H9 (cell line): Measurements from ENCODE around the gene IZUMO1. TPM values are rescaled to one million over a fixed set of nuclear protein-coding genes. Genes with fewer than 3 reads are reported as not detected.
A peak's percentile ranks its signal among the peaks of the same experiment; 100 is the strongest.

Experiments used
- DNase-seq: peaks from one replicate; pipeline ENCODE4 v3.0.0-alpha.2; 2017
- H2AFZ ChIP-seq: one replicate; pipeline ENCODE4 v1.6.1; 2013; ENCODE audit warnings: mild to moderate bottlenecking, low read length, control low read depth, moderate library complexity
- H2AK5ac ChIP-seq: 2 replicates; pipeline ENCODE4 v1.6.1; 2013; ENCODE audit warnings: low read length, control low read depth, mixed read lengths; ENCODE audit not compliant: insufficient read length
- H2BK120ac ChIP-seq: one replicate; pipeline ENCODE4 v1.6.1; 2013; ENCODE audit warnings: low read depth, mild to moderate bottlenecking, low read length, control low read depth, inconsistent platforms; ENCODE audit not compliant: poor library complexity, severe bottlenecking
- H2BK12ac ChIP-seq: 2 replicates; pipeline ENCODE4 v1.6.1; 2013; ENCODE audit warnings: low read length, control low read depth, mixed read lengths, low read depth; ENCODE audit not compliant: insufficient read length
- H2BK15ac ChIP-seq: 2 replicates; pipeline ENCODE4 v1.6.1; 2013; ENCODE audit warnings: low read depth, low read length, control low read depth
- H2BK20ac ChIP-seq: one replicate; pipeline ENCODE4 v1.6.1; 2013; ENCODE audit warnings: low read depth, mild to moderate bottlenecking, low read length, control low read depth, inconsistent platforms; ENCODE audit not compliant: poor library complexity, severe bottlenecking
- H2BK5ac ChIP-seq: 2 replicates; pipeline ENCODE4 v1.6.1; 2013; ENCODE audit warnings: low read length, control low read depth, mixed read lengths; ENCODE audit not compliant: insufficient read length
- H3K14ac ChIP-seq: 2 replicates; pipeline ENCODE4 v1.6.1; 2013; ENCODE audit warnings: low read length, control low read depth; ENCODE audit not compliant: insufficient read depth
- H3K18ac ChIP-seq: 2 replicates; pipeline ENCODE4 v1.6.1; 2013; ENCODE audit warnings: low read depth, mild to moderate bottlenecking, mixed read lengths, low read length, control low read depth; ENCODE audit not compliant: insufficient read length
- H3K23ac ChIP-seq: 2 replicates; pipeline ENCODE4 v1.6.1; 2013; ENCODE audit warnings: low read length, control low read depth, mixed read lengths, low read depth; ENCODE audit not compliant: insufficient read length
- H3K23me2 ChIP-seq: 2 replicates; pipeline ENCODE4 v1.6.1; 2013; ENCODE audit warnings: low read depth, mild to moderate bottlenecking, mixed read lengths, low read length, control low read depth; ENCODE audit not compliant: insufficient read length, poor library complexity, severe bottlenecking
- H3K27ac ChIP-seq: 2 replicates; pipeline ENCODE4 v1.5.1; 2013; ENCODE audit warnings: low read length, control low read depth, mixed read lengths, low read depth; ENCODE audit not compliant: insufficient read length
- H3K27me3 ChIP-seq: 2 replicates; pipeline ENCODE4 v1.6.1; 2013; ENCODE audit warnings: low read length, control low read depth, inconsistent platforms; ENCODE audit not compliant: insufficient read depth
- H3K4ac ChIP-seq: 2 replicates; pipeline ENCODE4 v1.6.1; 2013; ENCODE audit warnings: low read depth, mild to moderate bottlenecking, control low read depth, inconsistent platforms, low read length, moderate library complexity
- H3K4me1 ChIP-seq: 2 replicates; pipeline ENCODE4 v1.6.1; 2013; ENCODE audit warnings: low read length, control low read depth, inconsistent platforms; ENCODE audit not compliant: insufficient read depth
- H3K4me2 ChIP-seq: 2 replicates; pipeline ENCODE4 v1.6.1; 2013; ENCODE audit warnings: low read length, control low read depth, mixed read lengths; ENCODE audit not compliant: insufficient read length, insufficient read depth
- H3K56ac ChIP-seq: 2 replicates; pipeline ENCODE4 v1.6.1; 2013; ENCODE audit warnings: low read depth, mild to moderate bottlenecking, mixed read lengths, low read length, control low read depth; ENCODE audit not compliant: insufficient read length
- H3K79me1 ChIP-seq: 2 replicates; pipeline ENCODE4 v1.6.1; 2013; ENCODE audit warnings: low read depth, mild to moderate bottlenecking, moderate library complexity, low read length, control low read depth, inconsistent platforms; ENCODE audit not compliant: insufficient read depth, poor library complexity, severe bottlenecking
- H3K79me2 ChIP-seq: 2 replicates; pipeline ENCODE4 v1.6.1; 2013; ENCODE audit warnings: low read length, control low read depth, inconsistent platforms; ENCODE audit not compliant: insufficient read depth
- H3K9ac ChIP-seq: 2 replicates; pipeline ENCODE4 v1.6.1; 2013; ENCODE audit warnings: low read length, control low read depth, mixed read lengths; ENCODE audit not compliant: insufficient read length; ENCODE audit errors: extremely low read depth
- H3K9me3 ChIP-seq: one replicate; pipeline ENCODE4 v1.6.1; 2013; ENCODE audit warnings: low read depth, low read length, inconsistent platforms; ENCODE audit not compliant: control insufficient read depth
- H3T11ph ChIP-seq: one replicate; pipeline ENCODE4 v1.6.1; 2013; ENCODE audit warnings: mild to moderate bottlenecking, low read length, control low read depth, inconsistent platforms
- H4K20me1 ChIP-seq: one replicate; pipeline ENCODE4 v1.6.1; 2013; ENCODE audit not compliant: control insufficient read depth, insufficient read length, insufficient read depth
- H4K5ac ChIP-seq: 2 replicates; pipeline ENCODE4 v1.6.1; 2013; ENCODE audit warnings: low read depth, mild to moderate bottlenecking, mixed read lengths, low read length, control low read depth; ENCODE audit not compliant: insufficient read length
- H4K8ac ChIP-seq: replicated peaks from 2 replicates; pipeline ENCODE4 v1.6.1; 2013; ENCODE audit warnings: low read length, control low read depth, mixed read lengths, low read depth; ENCODE audit not compliant: insufficient read length
- H4K91ac ChIP-seq: 2 replicates; pipeline ENCODE4 v1.6.1; 2013; ENCODE audit warnings: low read depth, mild to moderate bottlenecking, moderate library complexity, mixed read lengths, low read length, control low read depth; ENCODE audit not compliant: insufficient read length
- H3K27ac Mint-ChIP-seq, 3 experiments: 2 replicates in 2 of 3; 3 replicates in 1 of 3; pipeline ENCODE4 v1.8.0; 2020 to 2021; ENCODE audit warnings: mixed read lengths in 3 of 3, mild to moderate bottlenecking in 1 of 3, moderate library complexity in 1 of 3
- H3K27me3 Mint-ChIP-seq: 2 replicates; pipeline ENCODE4 v1.8.0; 2021; ENCODE audit warnings: low read depth, mild to moderate bottlenecking, moderate library complexity, mixed read lengths
- H3K36me3 Mint-ChIP-seq, 3 experiments: 2 replicates in 2 of 3; 3 replicates in 1 of 3; pipeline ENCODE4 v1.8.0; 2020 to 2021; ENCODE audit warnings: low read depth in 3 of 3, mixed read lengths in 3 of 3; ENCODE audit not compliant: insufficient read depth in 1 of 3
- H3K4me1 Mint-ChIP-seq, 2 experiments: 2 replicates each; pipeline ENCODE4 v1.8.0; 2020; ENCODE audit warnings: mixed read lengths in 2 of 2
- H3K4me3 Mint-ChIP-seq, 2 experiments: 2 replicates in 1 of 2; 3 replicates in 1 of 2; pipeline ENCODE4 v1.8.0; 2020 to 2021; ENCODE audit warnings: mild to moderate bottlenecking in 2 of 2, mixed read lengths in 2 of 2, moderate library complexity in 1 of 2
- H3K9me3 Mint-ChIP-seq, 2 experiments: 2 replicates in 1 of 2; 3 replicates in 1 of 2; pipeline ENCODE4 v1.8.0; 2020; ENCODE audit warnings: mild to moderate bottlenecking in 2 of 2, mixed read lengths in 2 of 2, moderate library complexity in 1 of 2
- CTCF ChIP-seq: fragments of 200-600 bp; sonication (generic); conservative IDR thresholded peaks from 3 replicates; pipeline ENCODE4 v1.8.0; 2021; ENCODE audit warnings: antibody characterized with exemption, mild to moderate bottlenecking
- WGBS: extraction: QIAGEN DNeasy Blood & Tissue Kit; methylation state at CpG from one replicate; pipeline ENCODE4 v1.1.7; 2013; ENCODE audit warnings: missing lambda C conversion rate, low lambda C conversion rate, mixed read lengths; ENCODE audit not compliant: insufficient read length; ENCODE audit errors: extremely low coverage; 5-methylcytosine and 5-hydroxymethylcytosine counted together
- total RNA-seq: library from RNA; stranded (reverse); gene quantifications from 2 replicates; pipeline ENCODE4 v1.2.1, GENCODE V29; 2021

Gene IZUMO1
- total RNA-seq, 1 experiment from 2014 or later = 3.7 TPM

GRCh38 chr19:48756686-48757085 is 10.0 kb upstream of the IZUMO1 start:
- Histone ChIP-seq H3K23ac (no peak overlapping the region), H3K27me3 (no peaks in the 10 kb centered on the region), H3K9ac (no peak overlapping the region), H2AK5ac (no peak overlapping the region), H4K5ac (no peak overlapping the region), H3K79me1 (no peaks in the 10 kb centered on the region), H2BK12ac (no peak overlapping the region), H3K27ac (no peak overlapping the region), H4K91ac (no peak overlapping the region), H2BK120ac (no peak overlapping the region), H3K4me2 (no peak overlapping the region), H3K79me2 (no peaks in the 10 kb centered on the region), H3K56ac (no peak overlapping the region), H4K8ac (no peak overlapping the region), H3K4me1 (peaks cover 8% of the 10 kb centered on the region; the same call in 1 of the 2 replicates), H3K9me3 (no peaks in the 10 kb centered on the region), H3K14ac (0 out of 2 replicates have a peak overlapping the region, but pooled peaks have one; percentile 53), H3K18ac (no peak overlapping the region), H2BK15ac (no peak overlapping the region), H4K20me1 (no peaks in the 10 kb centered on the region), H3T11ph (no peak overlapping the region), H2BK20ac (no peak overlapping the region), H2AFZ (no peak overlapping the region), H3K4ac (no peak overlapping the region), H3K23me2 (peaks cover 8% of the 10 kb centered on the region), H2BK5ac (no peak overlapping the region)
- no peak for DNase-seq
- Mint-ChIP-seq H3K27me3 (peaks cover 24% of the 10 kb centered on the region), H3K4me3 (no peak overlapping the region), H3K36me3 (no peaks in the 10 kb centered on the region), H3K4me1 (peaks cover 29 to 43% of the 10 kb centered on the region in 2 experiments), H3K9me3 (no peaks in the 10 kb centered on the region; a peak in 1 of 5 replicates), H3K27ac (no peak overlapping the region; a peak in 1 of 7 replicates)
- WGBS = no CpG with 5 or more reads among the region's 9 CpGs
- TF ChIP-seq CTCF = no peak
